NCI-H2081 treated with DMSO at 0.1 percent for 48 hours (cell line): ENCODE measurements around the gene FNDC3B.
"Not testable (repeated sequence)": the region's sequence is repeated elsewhere in the genome, so short reads cannot be mapped to it uniquely, and the experiment has no call there.

Source experiments
- DNase-seq: peaks from one replicate; lab custom pipeline; 2025; lab: John Stamatoyannopoulos, UW

Gene FNDC3B

GRCh38 chr3:172039436-172040077 lies at the start of gene FNDC3B:
TSS of gene FNDC3B (plus strand) at chr3:172039578. CDS start at chr3:172112480, 72,902 bp downstream.
- peak; percentile 77 for DNase-seq

- not testable (repeated sequence) for DNase-seq
Observed at GRCh38 chr3:171990239-171990638, 49.1 kb upstream of the FNDC3B start.

GRCh38 chr3:171991166-171991565 lies 48.2 kb upstream of the FNDC3B start:
- DNase-seq = no peak

- no peak for DNase-seq
Observed at GRCh38 chr3:171994646-171995428, 44.5 kb upstream of the FNDC3B start.

- DNase-seq = no peak
Observed at GRCh38 chr3:171995486-171995885, 43.9 kb upstream of the FNDC3B start.

- no peak for DNase-seq
Observed at GRCh38 chr3:171996178-171996817, 43.1 kb upstream of the FNDC3B start.

- not testable (repeated sequence) for DNase-seq
Observed at GRCh38 chr3:171998731-171999130, 40.6 kb upstream of the FNDC3B start.

GRCh38 chr3:172001616-172002015 lies 37.8 kb upstream of the FNDC3B start:
- DNase-seq = not testable (repeated sequence)

- no peak for DNase-seq
Observed at GRCh38 chr3:172002512-172003078, 36.8 kb upstream of the FNDC3B start.

GRCh38 chr3:172003146-172003545 lies 36.2 kb upstream of the FNDC3B start:
- DNase-seq = no peak

- no peak for DNase-seq
Observed at GRCh38 chr3:172007065-172007370, 32.4 kb upstream of the FNDC3B start.

- DNase-seq = no peak
Observed at GRCh38 chr3:172009803-172010202, 29.6 kb upstream of the FNDC3B start.

- DNase-seq = no peak
Observed at GRCh38 chr3:172012775-172013174, 26.6 kb upstream of the FNDC3B start.

GRCh38 chr3:172014145-172014544 lies 25.2 kb upstream of the FNDC3B start:
- DNase-seq = no peak

GRCh38 chr3:172018364-172018763 lies 21.0 kb upstream of the FNDC3B start:
- no peak for DNase-seq

- DNase-seq = no peak
Observed at GRCh38 chr3:172020763-172021162, 18.6 kb upstream of the FNDC3B start.

- no peak for DNase-seq
Observed at GRCh38 chr3:172021164-172021563, 18.2 kb upstream of the FNDC3B start.

GRCh38 chr3:172021859-172022258 lies 17.5 kb upstream of the FNDC3B start:
- DNase-seq = no peak

- DNase-seq = no peak
Observed at GRCh38 chr3:172023915-172024314, 15.5 kb upstream of the FNDC3B start.

GRCh38 chr3:172024679-172025078 lies 14.7 kb upstream of the FNDC3B start:
- DNase-seq = no peak

- DNase-seq = no peak
Observed at GRCh38 chr3:172029425-172030098, 9.8 kb upstream of the FNDC3B start.

GRCh38 chr3:172030181-172030580 lies 9.2 kb upstream of the FNDC3B start:
- no peak for DNase-seq
